HG03565 (cell line): ENCODE data around the gene BUB1B.

Source experiments
- ATAC-seq: cut with Tn5 transposase; IDR thresholded peaks from one replicate; pipeline ENCODE4 v1.9.1; 2021; ENCODE audit warnings: mild to moderate bottlenecking, moderate library complexity; ENCODE audit not compliant: unreplicated experiment

The BUB1B gene

GRCh38 chr15:40252438-40253166 is 91.7 kb downstream of the BUB1B start:
- ATAC-seq: no peak

DNA sequence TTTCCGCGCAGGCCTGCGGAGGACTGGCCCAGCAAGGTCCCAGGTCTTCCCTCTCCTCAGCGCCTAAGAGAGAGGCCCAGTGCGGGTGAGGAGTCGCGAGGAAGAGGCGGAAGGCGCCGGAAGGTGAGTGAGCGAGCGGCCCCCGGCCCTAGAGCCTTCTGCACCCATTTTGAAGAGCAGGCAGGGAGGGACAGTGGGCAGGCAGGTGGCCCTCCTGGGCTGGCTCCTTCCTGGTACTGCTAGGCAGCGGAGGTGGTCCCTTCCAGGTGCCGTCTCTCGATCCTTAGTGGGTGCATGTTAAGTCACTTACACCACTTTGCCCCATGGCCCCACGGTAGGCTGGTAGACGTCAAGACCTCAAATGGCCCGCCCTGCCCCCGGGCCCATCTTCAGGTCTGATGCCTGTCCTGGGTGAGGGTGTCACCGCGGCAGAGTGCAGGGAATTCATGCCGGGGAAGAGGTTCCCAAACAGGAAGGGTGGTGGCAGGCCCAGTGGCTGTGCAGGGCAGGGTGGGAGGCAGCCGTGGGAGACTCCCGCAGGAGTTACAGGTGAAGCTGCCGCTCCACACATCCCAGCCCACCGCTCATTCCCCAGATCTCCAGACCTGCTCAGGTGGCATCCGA is 92.4 kb downstream of the BUB1B start:
- no peak for ATAC-seq

GRCh38 chr15:40254452-40254851 is 93.6 kb downstream of the BUB1B start:
- ATAC-seq: no peak

- no peak for ATAC-seq
Observed at GRCh38 chr15:40255033-40255432, 94.2 kb downstream of the BUB1B start.

DNA sequence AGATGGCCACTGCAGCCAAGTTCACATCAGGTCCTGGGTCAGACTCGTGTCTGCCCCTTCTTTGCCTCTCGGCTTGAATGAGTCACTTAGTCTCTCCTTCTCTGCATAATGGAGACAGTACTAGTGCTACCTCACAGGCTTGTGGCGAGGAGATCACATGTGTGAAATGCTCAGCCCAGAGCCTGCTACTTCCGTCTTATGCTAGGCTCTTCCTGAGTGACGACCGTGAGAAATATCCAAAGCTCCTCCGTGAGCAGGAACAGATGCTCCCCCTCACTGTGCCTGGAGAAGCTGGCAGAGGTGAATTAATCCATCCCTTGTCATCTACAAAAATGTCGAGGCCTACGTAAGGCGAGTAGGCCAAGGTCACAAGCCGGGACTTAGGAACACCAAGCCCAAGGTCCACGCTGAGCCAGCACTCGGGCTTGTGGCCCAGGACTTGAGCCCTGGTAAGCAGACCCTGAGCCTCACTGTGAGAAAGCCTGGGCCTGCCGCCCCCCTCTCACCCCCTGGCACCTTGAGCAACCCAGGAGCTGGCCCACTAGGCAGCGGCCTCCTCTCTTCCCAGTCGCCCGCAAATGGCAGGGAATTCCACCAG is 95.9 kb downstream of the BUB1B start:
- no peak for ATAC-seq

- no peak for ATAC-seq
Observed at GRCh38 chr15:40257656-40258450, 97.0 kb downstream of the BUB1B start.

DNA sequence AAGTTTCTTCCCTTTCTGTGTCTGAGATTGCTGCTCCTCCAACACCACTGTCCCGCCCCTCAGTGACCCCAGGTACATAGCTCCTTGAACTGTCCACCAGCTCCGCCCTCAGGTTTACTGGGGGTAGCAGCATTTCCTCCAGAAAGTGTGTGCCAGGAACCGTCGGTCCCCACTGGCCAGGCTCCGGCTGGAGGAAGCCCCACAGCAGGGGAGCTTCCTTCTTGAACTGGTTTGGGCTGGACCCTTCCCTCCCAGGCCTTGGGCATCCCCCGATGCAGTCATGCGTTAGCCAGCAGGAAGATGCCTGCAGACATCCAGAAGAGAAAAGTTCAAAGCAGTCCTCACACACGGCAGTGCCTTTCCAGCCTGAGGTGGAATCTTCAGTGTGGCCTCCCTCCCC is 97.7 kb downstream of the BUB1B start:
- no peak for ATAC-seq

DNA sequence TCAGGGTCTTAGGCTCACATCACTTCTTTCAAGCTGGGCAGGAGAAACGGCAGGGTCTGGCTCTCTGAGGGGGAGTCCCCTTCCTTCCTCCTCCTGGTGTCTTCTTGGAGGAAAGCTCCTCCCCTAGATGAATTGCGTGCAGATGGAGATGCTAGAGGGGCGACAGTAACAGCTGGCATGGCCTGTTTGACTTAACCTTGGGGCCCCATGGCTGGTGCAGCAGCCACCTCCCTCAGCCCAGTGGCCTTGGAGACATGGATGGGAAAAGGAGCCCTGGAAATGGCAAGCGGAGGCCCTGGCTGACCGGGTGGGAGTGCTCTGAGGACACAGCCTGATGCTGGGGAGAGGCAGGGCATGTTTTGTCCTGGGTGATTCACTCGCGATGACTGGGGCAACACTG is 98.2 kb downstream of the BUB1B start:
- ATAC-seq: no peak

- no peak for ATAC-seq
Observed at GRCh38 chr15:40263024-40263754, 102.3 kb downstream of the BUB1B start.

- no peak for ATAC-seq
Observed at GRCh38 chr15:40264321-40265153, 103.7 kb downstream of the BUB1B start.

GRCh38 chr15:40265355-40265754 is 104.5 kb downstream of the BUB1B start:
- ATAC-seq: no peak

GRCh38 chr15:40265875-40266274 is 105.0 kb downstream of the BUB1B start:
- no peak for ATAC-seq

DNA sequence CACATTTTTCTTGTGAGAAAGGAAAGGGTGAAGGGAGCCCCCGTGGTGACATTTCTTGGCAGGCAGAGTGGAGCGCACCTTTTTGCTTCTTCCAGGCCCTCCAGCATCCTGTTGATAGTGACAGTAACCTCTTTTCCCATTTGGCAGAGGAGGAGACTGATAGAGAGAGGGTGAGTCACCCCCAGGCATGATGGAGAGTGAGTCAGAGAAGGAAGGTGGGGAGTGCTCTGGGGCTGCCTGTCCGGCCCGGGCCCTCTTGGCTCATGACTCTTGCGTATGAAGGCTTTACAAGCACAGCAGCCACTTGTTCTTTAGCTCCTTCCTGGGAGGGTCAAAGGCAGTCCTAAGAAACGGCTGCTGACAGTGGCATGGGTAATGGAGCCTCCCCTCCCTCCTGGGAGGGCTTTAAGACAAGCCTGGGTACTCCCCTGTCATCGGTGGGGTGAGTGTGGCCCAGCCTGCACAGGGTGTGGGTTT is 106.0 kb downstream of the BUB1B start:
- ATAC-seq: no peak

DNA sequence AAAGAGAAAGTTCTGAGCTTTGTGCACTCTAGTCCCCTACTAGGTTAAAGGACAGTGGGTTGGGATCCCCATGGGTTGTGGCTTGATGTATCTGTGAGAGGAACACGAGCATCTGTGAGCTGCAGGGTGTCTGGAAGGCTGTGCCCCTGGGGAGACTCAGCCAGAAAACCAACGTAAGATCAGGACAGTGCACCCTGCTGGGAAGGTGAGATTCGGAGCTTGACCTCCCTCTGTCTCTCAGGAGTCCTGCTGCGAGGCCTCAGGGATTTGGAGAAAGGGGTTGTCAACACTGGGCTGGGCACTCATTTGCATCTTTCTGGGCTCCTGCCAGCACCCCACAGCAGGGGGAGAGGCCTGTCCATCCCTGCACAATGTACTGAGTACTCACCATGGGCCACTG is 106.8 kb downstream of the BUB1B start:
- no peak for ATAC-seq

- no peak for ATAC-seq
Observed at GRCh38 chr15:40269604-40270003, 108.7 kb downstream of the BUB1B start.

DNA sequence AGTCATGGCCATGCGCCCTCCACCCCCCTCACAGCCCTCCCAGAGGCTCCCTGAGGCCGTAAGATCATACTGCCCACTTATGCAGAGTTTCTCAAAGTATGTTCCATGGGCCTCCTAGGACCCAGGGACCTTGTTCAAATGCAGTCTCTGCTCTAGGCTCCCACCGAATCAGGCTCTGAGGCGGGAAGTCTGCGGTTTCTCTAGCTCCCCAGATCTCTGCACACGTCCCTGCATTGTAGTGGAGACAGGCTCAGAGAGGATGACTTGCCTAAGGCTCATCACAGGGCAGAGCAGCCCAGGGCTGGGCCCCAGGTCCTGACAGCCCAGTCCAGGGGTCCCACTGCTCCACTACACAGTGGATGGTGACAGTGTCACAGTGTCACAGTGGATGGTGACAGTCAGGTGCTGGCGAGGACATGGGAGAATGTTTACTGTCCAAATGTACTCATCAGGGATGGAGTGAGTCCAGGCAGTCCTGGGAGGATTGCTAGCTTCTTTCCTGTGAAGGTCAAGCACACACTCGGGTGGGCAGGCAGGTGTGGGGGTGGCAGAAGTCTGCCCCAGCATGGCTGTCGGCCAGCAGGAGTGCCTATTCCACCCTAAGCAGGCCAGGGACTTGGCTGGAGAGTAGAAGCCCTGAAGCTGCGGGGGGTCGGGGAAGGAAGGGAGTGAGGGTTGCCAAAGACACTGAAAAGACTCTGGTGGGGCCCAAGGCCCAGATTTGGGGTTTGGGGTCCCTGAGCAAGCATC is 109.6 kb downstream of the BUB1B start:
- no peak for ATAC-seq
